B cell (primary cell): ENCODE results near the gene TMEM17. TPM values are rescaled to one million over a fixed set of nuclear protein-coding genes. Genes with fewer than 3 reads are reported as not detected.

Experiments
- ATAC-seq: fragments of 200-7000 bp; cut with Tn5 transposase; one replicate; pipeline ENCODE4 v1.10.0; 2021; ENCODE audit warnings: low read depth, mild to moderate bottlenecking, moderate number of reproducible peaks, moderate library complexity
- CTCF ChIA-PET: fragments of 350-600 bp; sonication (Branson Sonifier 250); formaldehyde crosslinking; loops from one replicate; lab custom pipeline; 2021; ENCODE audit warnings: antibody characterized with exemption, inconsistent platforms; lab: Charles Lee
- POLR2A ChIA-PET: fragments of 350-600 bp; sonication (Branson Sonifier 250); formaldehyde crosslinking; loops from one replicate; lab custom pipeline; 2021; ENCODE audit warnings: antibody characterized with exemption; lab: Charles Lee
- DNase-seq: peaks from one replicate; pipeline ENCODE4 v3.0.0; 2013
- H2AFZ ChIP-seq: 2 replicates; pipeline ENCODE4 v1.6.1; 2012; ENCODE audit warnings: mild to moderate bottlenecking, low read depth, low read length; ENCODE audit not compliant: insufficient read depth, poor library complexity, severe bottlenecking
- H3K27ac ChIP-seq, 2 donors: 1 replicate in 1 of 2; 2 replicates in 1 of 2; pipeline ENCODE4 v1.5.1; 2012 to 2013; ENCODE audit warnings: low read length in 2 of 2, mild to moderate bottlenecking in 2 of 2, moderate library complexity in 1 of 2
- H3K27me3 ChIP-seq, 4 experiments: fragments of 200-600 bp in 1 of 4; sonication (generic) in 1 of 4; replicated peaks in 1 of 4; 1 replicate in 2 of 4; 2 replicates in 2 of 4; pipeline versions ENCODE4 v1.6.1 to v1.7.0; 2013 to 2016; ENCODE audit warnings: low read length in 3 of 4, mild to moderate bottlenecking in 2 of 4, mixed read lengths in 1 of 4, moderate library complexity in 1 of 4; ENCODE audit not compliant: insufficient read depth in 4 of 4, control insufficient read depth in 3 of 4; ENCODE audit errors: control extremely low read depth in 1 of 4
- H3K36me3 ChIP-seq, 2 experiments: replicated peaks in 1 of 2; 1 replicate in 1 of 2; 2 replicates in 1 of 2; pipeline versions ENCODE4 v1.6.1 to v1.7.1; 2013; ENCODE audit warnings: low read length in 1 of 2; ENCODE audit not compliant: insufficient read depth in 2 of 2, control insufficient read depth in 1 of 2; ENCODE audit errors: control extremely low read depth in 1 of 2, extremely low read depth in 1 of 2
- H3K4me1 ChIP-seq, 2 donors: fragments of 200-600 bp in 1 of 2; sonication (generic) in 1 of 2; 1 replicate in 1 of 2; 2 replicates in 1 of 2; pipeline versions ENCODE4 v1.5.1 to v1.6.1; 2013 to 2017; ENCODE audit warnings: low read length in 2 of 2; ENCODE audit not compliant: control insufficient read depth in 2 of 2, insufficient read depth in 2 of 2
- H3K4me2 ChIP-seq: replicated peaks from 2 replicates; pipeline ENCODE3; 2012; ENCODE audit warnings: mild to moderate bottlenecking, low read depth, low read length; ENCODE audit not compliant: poor library complexity, severe bottlenecking
- H3K4me3 ChIP-seq, 5 experiments: fragments of 200-600 bp in 1 of 5; sonication (generic) in 1 of 5; 1 replicate in 3 of 5; 2 replicates in 2 of 5; pipeline versions ENCODE4 v1.5.1 to v1.7.0; 2011 to 2016; ENCODE audit warnings: low read length in 4 of 5, mild to moderate bottlenecking in 4 of 5, low read depth in 2 of 5, control low read depth in 1 of 5, moderate library complexity in 1 of 5; ENCODE audit not compliant: insufficient read depth in 1 of 5; ENCODE audit errors: control extremely low read depth in 1 of 5, extremely low read depth in 1 of 5
- H3K79me2 ChIP-seq: fragments of 200-600 bp; sonication (generic); one replicate; pipeline ENCODE4 v1.6.0; 2016; ENCODE audit warnings: low read length; ENCODE audit not compliant: control insufficient read depth, insufficient read depth
- H3K9ac ChIP-seq: fragments of 200-600 bp; sonication (generic); 2 replicates; pipeline ENCODE4 v1.6.1; 2017; ENCODE audit warnings: mild to moderate bottlenecking, low read length, moderate library complexity
- H3K9me3 ChIP-seq, 3 donors: one replicate each; pipeline versions ENCODE4 v1.6.1 to v1.7.1; 2013; ENCODE audit warnings: low read length in 2 of 3; ENCODE audit not compliant: control insufficient read depth in 2 of 3, insufficient read depth in 1 of 3; ENCODE audit errors: control extremely low read depth in 1 of 3
- H4K20me1 ChIP-seq: 2 replicates; pipeline ENCODE4 v1.6.0; 2012; ENCODE audit warnings: mild to moderate bottlenecking, low read length; ENCODE audit not compliant: insufficient read depth, control insufficient read depth, poor library complexity, severe bottlenecking
- H3K27ac Mint-ChIP-seq: one replicate; pipeline ENCODE4 v1.8.0; 2021; ENCODE audit warnings: mixed read lengths
- H3K27me3 Mint-ChIP-seq: one replicate; pipeline ENCODE4 v1.8.0; 2021; ENCODE audit warnings: mixed read lengths
- H3K4me1 Mint-ChIP-seq: one replicate; pipeline ENCODE4 v1.8.0; 2021; ENCODE audit warnings: mixed read lengths
- H3K4me3 Mint-ChIP-seq: one replicate; pipeline ENCODE4 v1.8.0; 2021; ENCODE audit warnings: mixed read lengths
- H3K9me3 Mint-ChIP-seq: one replicate; pipeline ENCODE4 v1.8.0; 2022; ENCODE audit warnings: mixed read lengths; ENCODE audit not compliant: insufficient read depth
- EZH2 ChIP-seq: IDR thresholded peaks from 2 replicates; pipeline ENCODE4 v1.6.1; 2012; ENCODE audit warnings: borderline replicate concordance, low read depth, mild to moderate bottlenecking, moderate library complexity, low read length; ENCODE audit not compliant: insufficient read depth, poor library complexity, severe bottlenecking
- WGBS: methylation state at CpG from one replicate; pipeline ENCODE4 v1.1.5; 2013; ENCODE audit warnings: missing lambda C conversion rate; ENCODE audit not compliant: insufficient coverage; 5-methylcytosine and 5-hydroxymethylcytosine counted together
- intact Hi-C: fragments of 100-400 bp; cut with micrococcal nuclease; formaldehyde crosslinking; loops from one replicate; pipeline ENCODE4 v1.10.0; 2022
- polyA plus RNA-seq: library from polyadenylated mRNA; depleted of rRNA; stranded (reverse); fragments of >200 nt; gene quantifications from 2 replicates; pipeline ENCODE4 v1.2.3, GENCODE V29; 2012
- total RNA-seq, 2 donors: library from RNA; stranded (reverse); fragments of 120-200 nt in 1 of 2; gene quantifications; 1 replicate in 1 of 2; 2 replicates in 1 of 2; pipeline versions ENCODE4 v1.2.3 to v1.2.4, GENCODE V29; 2013 to 2022
- TF ChIP-seq, protein P1 (sequence below): fragments of 200-600 bp; IDR thresholded peaks from one replicate; pipeline ENCODE4 v1.8.0; 2022; ENCODE audit warnings: antibody characterized with exemption, mild to moderate bottlenecking

TMEM17 gene
- total and polyA plus RNA-seq, 2 donors (not counting 1 experiment from before 2014, with no cell fraction given): not detected

DNA sequence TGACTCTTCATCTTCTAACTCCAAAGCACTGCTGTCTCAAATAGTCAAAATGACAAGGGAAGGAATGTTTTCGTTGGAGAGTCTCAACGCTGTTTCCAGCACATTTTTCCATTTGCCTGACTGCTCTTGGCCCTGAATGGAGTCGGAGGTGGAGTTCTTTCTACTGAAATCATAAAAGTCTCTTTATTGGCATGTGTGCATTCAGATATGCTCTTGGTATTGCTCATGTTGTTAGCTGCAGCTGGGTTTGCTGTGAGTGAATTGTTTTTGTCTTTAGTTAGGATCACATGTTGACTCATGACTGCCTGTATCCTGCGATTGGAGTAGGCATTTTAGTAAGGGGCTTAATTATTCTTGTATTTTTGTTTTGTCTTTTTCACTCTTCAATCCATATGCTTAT, 16.8 kb downstream of the TMEM17 start:
- no peaks in the 10 kb centered on the region for H3K4me1 ChIP-seq
- intact Hi-C loops: no loop called here
- no peaks in the 10 kb centered on the region for H4K20me1 ChIP-seq
- H3K27me3 ChIP-seq: no peaks in the 10 kb centered on the region
- no peak overlapping the region for H3K27ac ChIP-seq
- Mint-ChIP-seq H3K27me3 (peaks cover 3% of the 10 kb centered on the region), H3K9me3 (no peaks in the 10 kb centered on the region), H3K4me3 (no peak overlapping the region), H3K4me1 (no peaks in the 10 kb centered on the region), H3K27ac (no peak overlapping the region)
- H3K79me2 ChIP-seq: no peaks in the 10 kb centered on the region
- no peaks in the 10 kb centered on the region for H3K9me3 ChIP-seq
- no peak overlapping the region for H3K4me3 ChIP-seq
- H2AFZ ChIP-seq: no peak overlapping the region
- TF ChIP-seq, protein P1, sequence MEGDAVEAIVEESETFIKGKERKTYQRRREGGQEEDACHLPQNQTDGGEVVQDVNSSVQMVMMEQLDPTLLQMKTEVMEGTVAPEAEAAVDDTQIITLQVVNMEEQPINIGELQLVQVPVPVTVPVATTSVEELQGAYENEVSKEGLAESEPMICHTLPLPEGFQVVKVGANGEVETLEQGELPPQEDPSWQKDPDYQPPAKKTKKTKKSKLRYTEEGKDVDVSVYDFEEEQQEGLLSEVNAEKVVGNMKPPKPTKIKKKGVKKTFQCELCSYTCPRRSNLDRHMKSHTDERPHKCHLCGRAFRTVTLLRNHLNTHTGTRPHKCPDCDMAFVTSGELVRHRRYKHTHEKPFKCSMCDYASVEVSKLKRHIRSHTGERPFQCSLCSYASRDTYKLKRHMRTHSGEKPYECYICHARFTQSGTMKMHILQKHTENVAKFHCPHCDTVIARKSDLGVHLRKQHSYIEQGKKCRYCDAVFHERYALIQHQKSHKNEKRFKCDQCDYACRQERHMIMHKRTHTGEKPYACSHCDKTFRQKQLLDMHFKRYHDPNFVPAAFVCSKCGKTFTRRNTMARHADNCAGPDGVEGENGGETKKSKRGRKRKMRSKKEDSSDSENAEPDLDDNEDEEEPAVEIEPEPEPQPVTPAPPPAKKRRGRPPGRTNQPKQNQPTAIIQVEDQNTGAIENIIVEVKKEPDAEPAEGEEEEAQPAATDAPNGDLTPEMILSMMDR: no peak
- no peak for TF ChIP-seq EZH2
- DNase-seq (no peak), ATAC-seq (no peak)
- H3K36me3 ChIP-seq: no peaks in the 10 kb centered on the region
- ChIA-PET POLR2A (no interaction called here), CTCF (interaction anchor here (0.6 to 2.4 kb wide), 2 partner anchors 31 to 71 kb away, joined by 5 read pairs; no protein-coding TSS in a partner anchor)
- 91% methylated on average over 1 of the region's 4 CpGs for WGBS
- H3K4me2 ChIP-seq: no peak overlapping the region
- no peak overlapping the region for H3K9ac ChIP-seq

DNA sequence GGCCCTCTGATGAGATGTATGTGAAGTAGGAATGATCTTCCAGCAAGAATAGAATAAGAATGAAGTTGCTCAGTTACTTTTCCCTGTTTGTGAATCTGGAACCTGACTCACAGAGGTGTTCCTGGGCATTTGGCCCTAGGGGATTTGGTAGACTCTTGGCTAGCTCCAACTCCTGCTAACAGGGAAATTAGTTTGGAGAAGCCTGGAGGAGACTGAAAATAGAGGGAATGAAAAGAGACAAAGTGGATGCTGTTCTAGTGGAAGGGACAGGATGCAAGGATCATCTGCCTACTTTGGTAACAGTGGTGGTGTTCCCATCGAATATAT, 19.6 kb downstream of the TMEM17 start:
- WGBS: 71% methylated on average over 1 of the region's 1 CpG
- Histone ChIP-seq H3K4me3 (no peak overlapping the region), H3K9ac (no peak overlapping the region), H3K36me3 (no peaks in the 10 kb centered on the region), H4K20me1 (no peaks in the 10 kb centered on the region), H3K27ac (no peak overlapping the region), H3K9me3 (no peaks in the 10 kb centered on the region), H3K4me1 (no peaks in the 10 kb centered on the region), H3K27me3 (no peaks in the 10 kb centered on the region), H2AFZ (no peak overlapping the region), H3K79me2 (no peaks in the 10 kb centered on the region), H3K4me2 (no peak overlapping the region)
- ATAC-seq: no peak
- TF ChIP-seq, protein P1: no peak
- no peak for TF ChIP-seq EZH2
- H3K4me3 Mint-ChIP-seq: no peak overlapping the region
- H3K4me1 Mint-ChIP-seq: no peaks in the 10 kb centered on the region
- CTCF ChIA-PET: interaction anchor here (1.1 kb wide), 1 partner anchor 9 kb away, joined by 3 read pairs; no protein-coding TSS in a partner anchor
- POLR2A ChIA-PET: no interaction called here
- no peaks in the 10 kb centered on the region for H3K9me3 Mint-ChIP-seq
- no peak overlapping the region for H3K27ac Mint-ChIP-seq
- H3K27me3 Mint-ChIP-seq: peaks cover 3% of the 10 kb centered on the region
- intact Hi-C loops: no loop called here
- DNase-seq: no peak
